Neutrophil (primary cell): ENCODE results near the gene PLRG1.

Experiments
- H3K27ac ChIP-seq: fragments of 200-600 bp; sonication (generic); 2 replicates; pipeline ENCODE4 v1.5.1; 2016; ENCODE audit warnings: mild to moderate bottlenecking, moderate library complexity
- H3K27me3 ChIP-seq: fragments of 200-600 bp; sonication (generic); 2 replicates; pipeline ENCODE4 v1.6.0; 2016; ENCODE audit warnings: mild to moderate bottlenecking
- H3K36me3 ChIP-seq: fragments of 200-600 bp; sonication (generic); 2 replicates; pipeline ENCODE4 v1.5.1; 2017
- H3K4me1 ChIP-seq, 2 experiments: fragments of 200-600 bp in 1 of 2; sonication (generic) in 1 of 2; 1 replicate in 1 of 2; 2 replicates in 1 of 2; pipeline versions ENCODE4 v1.5.1 to v1.6.1; 2013 to 2016; ENCODE audit warnings: low read depth in 1 of 2, low read length in 1 of 2, mild to moderate bottlenecking in 1 of 2, moderate library complexity in 1 of 2; ENCODE audit not compliant: control insufficient read depth in 1 of 2, insufficient read depth in 1 of 2
- H3K4me3 ChIP-seq, 2 experiments: fragments of 200-600 bp in 1 of 2; sonication (generic) in 1 of 2; 1 replicate in 1 of 2; 2 replicates in 1 of 2; pipeline ENCODE4 v1.5.1; 2013 to 2016; ENCODE audit warnings: low read depth in 1 of 2, low read length in 1 of 2, mild to moderate bottlenecking in 1 of 2, moderate library complexity in 1 of 2
- H3K9me3 ChIP-seq: fragments of 200-600 bp; sonication (generic); 2 replicates; pipeline ENCODE4 v1.5.1; 2016
- TF ChIP-seq, protein P1 (sequence below): fragments of 200-600 bp; sonication (generic); IDR thresholded peaks from 2 replicates; pipeline ENCODE4 v1.5.1; 2016; ENCODE audit warnings: antibody characterized with exemption

The PLRG1 gene

DNA sequence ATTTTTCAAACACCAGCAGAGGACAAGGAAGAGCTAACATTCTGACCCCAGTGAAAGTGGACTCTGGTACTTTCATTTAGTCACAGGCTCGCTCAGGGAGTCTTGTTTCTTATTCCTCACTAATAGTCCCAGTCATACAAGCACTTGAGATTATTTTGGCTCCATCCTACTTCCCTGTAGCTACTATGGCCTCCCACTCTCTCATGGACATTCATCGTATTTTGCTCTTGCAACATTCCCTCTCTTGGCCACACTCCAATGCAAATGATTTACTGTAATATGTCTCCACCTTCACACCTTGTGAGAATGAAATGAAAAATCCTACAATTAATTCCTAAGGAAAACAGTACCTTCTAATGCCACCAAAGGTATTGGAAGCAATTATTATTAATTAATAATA, 21.3 kb downstream of the PLRG1 start:
- H3K4me3 ChIP-seq: no peak overlapping the region
- H3K4me1 ChIP-seq: no peaks in the 10 kb centered on the region
- H3K9me3 ChIP-seq: no peaks in the 10 kb centered on the region
- TF ChIP-seq, protein P1, sequence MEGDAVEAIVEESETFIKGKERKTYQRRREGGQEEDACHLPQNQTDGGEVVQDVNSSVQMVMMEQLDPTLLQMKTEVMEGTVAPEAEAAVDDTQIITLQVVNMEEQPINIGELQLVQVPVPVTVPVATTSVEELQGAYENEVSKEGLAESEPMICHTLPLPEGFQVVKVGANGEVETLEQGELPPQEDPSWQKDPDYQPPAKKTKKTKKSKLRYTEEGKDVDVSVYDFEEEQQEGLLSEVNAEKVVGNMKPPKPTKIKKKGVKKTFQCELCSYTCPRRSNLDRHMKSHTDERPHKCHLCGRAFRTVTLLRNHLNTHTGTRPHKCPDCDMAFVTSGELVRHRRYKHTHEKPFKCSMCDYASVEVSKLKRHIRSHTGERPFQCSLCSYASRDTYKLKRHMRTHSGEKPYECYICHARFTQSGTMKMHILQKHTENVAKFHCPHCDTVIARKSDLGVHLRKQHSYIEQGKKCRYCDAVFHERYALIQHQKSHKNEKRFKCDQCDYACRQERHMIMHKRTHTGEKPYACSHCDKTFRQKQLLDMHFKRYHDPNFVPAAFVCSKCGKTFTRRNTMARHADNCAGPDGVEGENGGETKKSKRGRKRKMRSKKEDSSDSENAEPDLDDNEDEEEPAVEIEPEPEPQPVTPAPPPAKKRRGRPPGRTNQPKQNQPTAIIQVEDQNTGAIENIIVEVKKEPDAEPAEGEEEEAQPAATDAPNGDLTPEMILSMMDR: no peak
- peaks cover 26% of the 10 kb centered on the region for H3K27me3 ChIP-seq
- no peak overlapping the region for H3K27ac ChIP-seq
- no peaks in the 10 kb centered on the region for H3K36me3 ChIP-seq

DNA sequence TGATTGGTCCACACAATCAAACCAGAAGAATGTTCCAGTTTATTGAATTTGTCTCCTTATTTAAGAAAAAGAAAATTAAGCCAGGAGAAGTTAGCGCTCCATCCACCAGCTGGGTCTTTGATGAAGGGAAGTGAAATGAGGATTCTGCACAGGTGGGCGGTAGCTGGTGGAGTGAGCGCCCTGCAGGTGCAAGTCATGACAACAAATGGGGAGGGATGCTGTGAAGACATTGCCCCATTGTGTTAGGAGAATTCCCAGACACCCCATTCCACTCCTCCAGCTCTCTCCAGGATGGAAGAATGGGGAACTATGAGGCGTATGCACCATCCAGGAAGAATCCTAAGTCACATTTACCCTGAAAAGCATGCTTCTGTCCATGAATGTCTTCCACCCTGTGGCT, 22.9 kb downstream of the PLRG1 start:
- H3K4me1 ChIP-seq: no peaks in the 10 kb centered on the region
- TF ChIP-seq, protein P1: no peak
- H3K9me3 ChIP-seq: no peaks in the 10 kb centered on the region
- H3K27me3 ChIP-seq: peaks cover 19% of the 10 kb centered on the region
- no peak overlapping the region for H3K4me3 ChIP-seq
- H3K27ac ChIP-seq: no peak overlapping the region
- no peaks in the 10 kb centered on the region for H3K36me3 ChIP-seq

DNA sequence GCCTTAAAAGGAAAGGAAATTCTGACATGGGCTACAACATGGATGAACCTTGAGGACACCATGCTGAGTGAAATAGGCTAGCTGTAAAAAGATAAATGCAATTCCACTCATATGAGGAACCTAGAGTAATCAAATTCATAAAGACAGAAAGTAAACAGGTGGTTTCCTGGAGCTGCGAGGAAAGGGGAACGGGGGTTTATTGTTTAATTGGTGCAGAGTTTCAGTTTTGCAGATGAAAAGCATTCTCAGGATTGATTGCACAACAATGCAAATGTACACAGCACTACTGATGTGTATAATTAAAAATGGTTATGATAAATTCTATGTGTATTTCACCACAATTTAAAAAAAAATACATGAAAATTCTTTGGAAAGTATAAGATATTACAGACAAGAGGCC, 24.0 kb downstream of the PLRG1 start:
- Histone ChIP-seq H3K27ac (no peak overlapping the region), H3K4me3 (no peak overlapping the region), H3K36me3 (no peaks in the 10 kb centered on the region), H3K9me3 (no peaks in the 10 kb centered on the region), H3K27me3 (peaks cover 15% of the 10 kb centered on the region), H3K4me1 (no peaks in the 10 kb centered on the region)
- TF ChIP-seq, protein P1: no peak

- Histone ChIP-seq H3K27me3 (peaks cover 15% of the 10 kb centered on the region), H3K9me3 (no peaks in the 10 kb centered on the region), H3K36me3 (no peaks in the 10 kb centered on the region), H3K27ac (no peak overlapping the region), H3K4me1 (no peaks in the 10 kb centered on the region), H3K4me3 (no peak overlapping the region)
- TF ChIP-seq, protein P1: no peak
Observed at GRCh38 chr4:154521607-154522006, 28.6 kb downstream of the PLRG1 start.

DNA sequence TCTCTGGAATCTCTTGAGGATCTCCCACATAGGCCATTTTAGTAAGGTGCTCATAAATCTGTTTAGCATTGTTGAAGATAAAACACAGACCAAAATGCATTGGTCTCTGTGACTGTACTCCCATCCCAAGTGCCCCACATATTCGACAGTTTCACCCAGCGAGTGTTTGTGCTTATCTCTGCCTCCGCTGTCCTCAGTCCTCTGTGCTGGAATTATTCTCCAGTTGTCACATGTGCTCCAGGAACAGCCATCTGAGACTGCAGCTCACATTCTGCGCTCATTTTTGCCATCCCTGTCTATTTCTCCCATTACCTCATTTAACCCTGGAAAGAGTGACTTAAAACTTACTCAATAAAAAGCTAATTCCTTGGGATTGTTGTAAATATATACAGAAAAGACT, 31.0 kb downstream of the PLRG1 start:
- no peaks in the 10 kb centered on the region for H3K36me3 ChIP-seq
- TF ChIP-seq, protein P1: no peak

GRCh38 chr4:154517591-154517990, 32.6 kb downstream of the PLRG1 start:
- no peak overlapping the region for H3K4me3 ChIP-seq
- no peak overlapping the region for H3K27ac ChIP-seq
- H3K27me3 ChIP-seq: peaks cover 22% of the 10 kb centered on the region
- no peaks in the 10 kb centered on the region for H3K4me1 ChIP-seq
- H3K36me3 ChIP-seq: no peaks in the 10 kb centered on the region
- TF ChIP-seq, protein P1: no peak
- H3K9me3 ChIP-seq: no peaks in the 10 kb centered on the region

More for the DNA sequence above, 31.0 kb downstream of the PLRG1 start:
- Histone ChIP-seq H3K27me3 (peaks cover 22% of the 10 kb centered on the region), H3K9me3 (no peaks in the 10 kb centered on the region), H3K4me3 (no peak overlapping the region), H3K4me1 (no peaks in the 10 kb centered on the region), H3K27ac (no peak overlapping the region)
